ENCODE results near the gene DNAH14. TPM values are rescaled to one million over a fixed set of nuclear protein-coding genes. Genes with fewer than 3 reads are reported as not detected.
"Not testable (repeated sequence)": the region's sequence is repeated elsewhere in the genome, so short reads cannot be mapped to it uniquely, and the experiment has no call there.

The DNAH14 gene
- polyA plus RNA-seq, 1 donor (not counting 4 experiments of a cell fraction or from before 2014, with no cell fraction given), result 6.4 TPM

- FAIRE-seq, result no peak
Observed at GRCh38 chr1:224938652-224939051, 9.2 kb downstream of the DNAH14 start.

DNA sequence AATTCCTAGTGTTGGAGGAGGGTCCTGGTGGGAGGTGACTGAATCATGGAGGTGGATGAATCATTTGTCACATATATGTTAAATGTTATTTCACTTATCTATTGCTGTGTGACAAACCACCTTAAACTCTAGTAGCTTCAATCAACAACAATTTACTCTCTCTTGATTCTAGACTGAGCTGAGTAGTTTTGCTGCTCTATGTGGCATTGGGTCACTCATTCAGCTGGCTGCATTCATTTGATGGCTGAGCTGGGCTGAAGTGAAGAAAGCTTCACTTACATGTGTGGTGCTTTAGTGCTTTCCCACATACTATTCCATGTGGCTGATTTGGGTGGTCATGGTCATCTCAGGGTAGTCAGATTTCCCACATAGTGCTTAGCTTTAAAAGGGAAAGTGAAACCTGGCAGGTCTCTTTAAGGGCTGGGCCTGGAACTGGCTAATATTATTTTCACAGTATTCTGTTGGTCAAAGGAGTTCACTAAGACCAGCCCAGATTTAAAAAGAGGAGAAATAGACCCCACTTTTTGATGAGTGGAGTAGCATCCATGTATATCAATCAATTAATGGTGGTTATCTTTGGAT lies 10.5 kb downstream of the DNAH14 start:
- Histone ChIP-seq H3K4me3 (ENCODE audit: control insufficient read depth in 2 of 3, extremely low read depth in 1 of 3, insufficient read depth in 2 of 3, low read depth in 1 of 3, low read length in 3 of 3) (no peak overlapping the region), H3K4me1 (ENCODE audit: control insufficient read depth, extremely low read depth, insufficient read depth, low read length) (no peaks in the 10 kb centered on the region), H3K27me3 (ENCODE audit: control insufficient read depth, extremely low read depth, insufficient read depth, low read length) (no peaks in the 10 kb centered on the region), H3K36me3 (ENCODE audit: control insufficient read depth in 2 of 2, extremely low read depth in 1 of 2, insufficient read depth in 2 of 2, low read length in 2 of 2) (no peaks in the 10 kb centered on the region), H2AFZ (ENCODE audit: control insufficient read depth, low read length) (no peak overlapping the region), H3K79me2 (ENCODE audit: control insufficient read depth, insufficient read depth, low read length) (no peaks in the 10 kb centered on the region), H3K9me1 (ENCODE audit: control insufficient read depth, extremely low read depth, insufficient read depth, low read length) (no peaks in the 10 kb centered on the region), H3K9ac (ENCODE audit: control insufficient read depth, extremely low read depth, insufficient read depth, low read length) (no peak overlapping the region), H3K9me3 (ENCODE audit: control insufficient read depth, low read depth, low read length) (no peaks in the 10 kb centered on the region), H3K4me2 (ENCODE audit: control insufficient read depth, extremely low read depth, insufficient read depth, low read depth, low read length) (no peak overlapping the region), H3K27ac (ENCODE audit: control insufficient read depth, insufficient read depth, low read length) (no peak overlapping the region), H4K20me1 (ENCODE audit: control insufficient read depth, extremely low read depth, insufficient read depth, low read length) (no peaks in the 10 kb centered on the region)
- FAIRE-seq, result no peak
- dilution Hi-C loops (cut with MboI; ENCODE audit: extremely low pct_ligation_motif_present, low sequenced_read_pairs), result no loop called here
- DNase-seq (ENCODE audit: low read depth, low spot score), result no peak
- TF ChIP-seq, protein P1, sequence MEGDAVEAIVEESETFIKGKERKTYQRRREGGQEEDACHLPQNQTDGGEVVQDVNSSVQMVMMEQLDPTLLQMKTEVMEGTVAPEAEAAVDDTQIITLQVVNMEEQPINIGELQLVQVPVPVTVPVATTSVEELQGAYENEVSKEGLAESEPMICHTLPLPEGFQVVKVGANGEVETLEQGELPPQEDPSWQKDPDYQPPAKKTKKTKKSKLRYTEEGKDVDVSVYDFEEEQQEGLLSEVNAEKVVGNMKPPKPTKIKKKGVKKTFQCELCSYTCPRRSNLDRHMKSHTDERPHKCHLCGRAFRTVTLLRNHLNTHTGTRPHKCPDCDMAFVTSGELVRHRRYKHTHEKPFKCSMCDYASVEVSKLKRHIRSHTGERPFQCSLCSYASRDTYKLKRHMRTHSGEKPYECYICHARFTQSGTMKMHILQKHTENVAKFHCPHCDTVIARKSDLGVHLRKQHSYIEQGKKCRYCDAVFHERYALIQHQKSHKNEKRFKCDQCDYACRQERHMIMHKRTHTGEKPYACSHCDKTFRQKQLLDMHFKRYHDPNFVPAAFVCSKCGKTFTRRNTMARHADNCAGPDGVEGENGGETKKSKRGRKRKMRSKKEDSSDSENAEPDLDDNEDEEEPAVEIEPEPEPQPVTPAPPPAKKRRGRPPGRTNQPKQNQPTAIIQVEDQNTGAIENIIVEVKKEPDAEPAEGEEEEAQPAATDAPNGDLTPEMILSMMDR (optimal IDR thresholded peaks at IDR 0.05 in 1 of 3, IDR thresholded peaks at IDR 0.05 in 1 of 3, conservative IDR thresholded peaks at IDR 0.05 in 1 of 3; ENCODE audit: extremely low read depth in 1 of 3, insufficient read depth in 2 of 3, low read length in 3 of 3), result no peak
- no peak for TF ChIP-seq EZH2 (IDR thresholded peaks at IDR 0.05; ENCODE audit: low read length)

More at GRCh38 chr1:224938652-224939051, 9.2 kb downstream of the DNAH14 start:
- Histone ChIP-seq H4K20me1 (ENCODE audit: control insufficient read depth, extremely low read depth, insufficient read depth, low read length) (no peaks in the 10 kb centered on the region), H3K27me3 (ENCODE audit: control insufficient read depth, extremely low read depth, insufficient read depth, low read length) (no peaks in the 10 kb centered on the region), H3K4me1 (ENCODE audit: control insufficient read depth, extremely low read depth, insufficient read depth, low read length) (no peaks in the 10 kb centered on the region), H3K79me2 (ENCODE audit: control insufficient read depth, insufficient read depth, low read length) (no peaks in the 10 kb centered on the region), H3K9ac (ENCODE audit: control insufficient read depth, extremely low read depth, insufficient read depth, low read length) (no peak overlapping the region), H3K27ac (ENCODE audit: control insufficient read depth, insufficient read depth, low read length) (no peak overlapping the region), H3K9me3 (ENCODE audit: control insufficient read depth, low read depth, low read length) (peaks cover 2% of the 10 kb centered on the region), H3K36me3 (ENCODE audit: control insufficient read depth in 2 of 2, extremely low read depth in 1 of 2, insufficient read depth in 2 of 2, low read length in 2 of 2) (no peaks in the 10 kb centered on the region), H3K4me2 (ENCODE audit: control insufficient read depth, extremely low read depth, insufficient read depth, low read depth, low read length) (no peak overlapping the region), H3K9me1 (ENCODE audit: control insufficient read depth, extremely low read depth, insufficient read depth, low read length) (no peaks in the 10 kb centered on the region), H2AFZ (ENCODE audit: control insufficient read depth, low read length) (no peak overlapping the region), H3K4me3 (ENCODE audit: control insufficient read depth in 2 of 3, extremely low read depth in 1 of 3, insufficient read depth in 2 of 3, low read depth in 1 of 3, low read length in 3 of 3) (no peak overlapping the region)
- dilution Hi-C loops (cut with MboI; ENCODE audit: extremely low pct_ligation_motif_present, low sequenced_read_pairs), result no loop called here
- TF ChIP-seq EZH2 (IDR thresholded peaks at IDR 0.05; ENCODE audit: low read length), result no peak
- TF ChIP-seq, protein P1 (optimal IDR thresholded peaks at IDR 0.05 in 1 of 3, IDR thresholded peaks at IDR 0.05 in 1 of 3, conservative IDR thresholded peaks at IDR 0.05 in 1 of 3; ENCODE audit: extremely low read depth in 1 of 3, insufficient read depth in 2 of 3, low read length in 3 of 3), result no peak
- DNase-seq (ENCODE audit: low read depth, low spot score), result no peak

DNA sequence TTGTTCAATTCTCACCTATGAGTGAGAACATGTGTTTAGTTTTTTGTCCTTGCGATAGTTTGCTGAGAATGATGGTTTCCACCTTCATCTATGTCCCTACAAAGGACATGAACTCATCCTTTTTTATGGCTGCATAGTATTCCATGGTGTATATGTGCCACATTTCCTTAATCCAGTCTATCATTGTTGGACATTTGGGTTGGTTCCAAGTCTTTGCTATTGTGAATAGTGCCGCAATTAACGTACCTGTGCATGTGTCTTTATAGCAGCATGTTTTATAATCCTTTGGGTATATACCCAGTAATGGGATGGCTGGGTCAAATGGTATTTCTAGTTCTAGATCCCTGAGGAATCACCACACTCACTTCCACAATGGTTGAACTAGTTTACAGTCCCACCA lies 11.3 kb downstream of the DNAH14 start:
- FAIRE-seq; H3K9me1 ChIP-seq (ENCODE audit: control insufficient read depth, extremely low read depth, insufficient read depth, low read length); H4K20me1 ChIP-seq (ENCODE audit: control insufficient read depth, extremely low read depth, insufficient read depth, low read length); H3K27me3 ChIP-seq (ENCODE audit: control insufficient read depth, extremely low read depth, insufficient read depth, low read length); H3K9me3 ChIP-seq (ENCODE audit: control insufficient read depth, low read depth, low read length); H3K4me3 ChIP-seq (ENCODE audit: control insufficient read depth in 2 of 3, extremely low read depth in 1 of 3, insufficient read depth in 2 of 3, low read depth in 1 of 3, low read length in 3 of 3); dilution Hi-C loops (cut with MboI; ENCODE audit: extremely low pct_ligation_motif_present, low sequenced_read_pairs); H3K27ac ChIP-seq (ENCODE audit: control insufficient read depth, insufficient read depth, low read length); H3K79me2 ChIP-seq (ENCODE audit: control insufficient read depth, insufficient read depth, low read length); H3K36me3 ChIP-seq (ENCODE audit: control insufficient read depth in 2 of 2, extremely low read depth in 1 of 2, insufficient read depth in 2 of 2, low read length in 2 of 2); H2AFZ ChIP-seq (ENCODE audit: control insufficient read depth, low read length); H3K9ac ChIP-seq (ENCODE audit: control insufficient read depth, extremely low read depth, insufficient read depth, low read length); H3K4me1 ChIP-seq (ENCODE audit: control insufficient read depth, extremely low read depth, insufficient read depth, low read length); H3K4me2 ChIP-seq (ENCODE audit: control insufficient read depth, extremely low read depth, insufficient read depth, low read depth, low read length); DNase-seq (ENCODE audit: low read depth, low spot score): not testable (repeated sequence)
